Fibroblast of mammary gland (primary cell): Measurements from ENCODE around the gene PTH.

Source experiments
- DNase-seq: peaks from one replicate; pipeline ENCODE4 v3.0.0-alpha.2; 2010; ENCODE audit warnings: low read depth
- H3K4me3 ChIP-seq: 2 replicates; pipeline ENCODE4 v1.5.1; 2011; ENCODE audit warnings: low read depth, mild to moderate bottlenecking, low read length, moderate library complexity; ENCODE audit not compliant: control insufficient read depth
- TF ChIP-seq, protein P1 (sequence below): conservative IDR thresholded peaks from 2 replicates; pipeline ENCODE4 v1.5.1; 2011; ENCODE audit warnings: low read depth, low read length, inconsistent platforms; ENCODE audit not compliant: control insufficient read depth, insufficient read depth

The PTH gene

GRCh38 chr11:13461291-13461690, 34.5 kb downstream of the PTH start:
- no peak overlapping the region for H3K4me3 ChIP-seq

DNA sequence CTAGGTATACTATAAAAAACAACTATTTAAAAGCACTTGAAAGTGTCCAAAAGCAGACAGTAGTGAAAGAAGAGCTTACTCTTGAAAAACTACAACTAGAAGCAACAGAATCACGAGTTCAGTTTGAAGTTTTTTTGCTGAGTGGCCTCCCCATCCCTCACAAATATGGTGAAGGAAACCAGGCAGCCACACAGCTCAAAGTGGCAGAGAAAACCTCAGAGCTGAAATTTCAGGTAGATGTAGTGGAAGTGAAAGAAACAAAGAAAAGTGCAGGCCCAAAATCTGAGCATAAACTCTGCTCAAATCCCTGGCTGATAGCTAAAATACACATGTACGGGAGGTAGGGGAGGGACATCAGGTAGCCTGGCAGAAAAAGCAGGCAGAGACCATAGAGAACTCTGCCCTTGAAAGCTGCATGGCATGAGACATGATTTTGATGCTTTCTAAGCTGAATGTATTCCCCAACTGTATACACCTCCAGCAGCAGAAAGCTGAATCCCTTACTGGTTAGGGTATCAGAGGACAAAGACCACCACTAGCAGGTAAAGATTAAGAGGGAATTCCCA, 44.9 kb downstream of the PTH start:
- no peak for DNase-seq
- no peak overlapping the region for H3K4me3 ChIP-seq
- TF ChIP-seq, protein P1, sequence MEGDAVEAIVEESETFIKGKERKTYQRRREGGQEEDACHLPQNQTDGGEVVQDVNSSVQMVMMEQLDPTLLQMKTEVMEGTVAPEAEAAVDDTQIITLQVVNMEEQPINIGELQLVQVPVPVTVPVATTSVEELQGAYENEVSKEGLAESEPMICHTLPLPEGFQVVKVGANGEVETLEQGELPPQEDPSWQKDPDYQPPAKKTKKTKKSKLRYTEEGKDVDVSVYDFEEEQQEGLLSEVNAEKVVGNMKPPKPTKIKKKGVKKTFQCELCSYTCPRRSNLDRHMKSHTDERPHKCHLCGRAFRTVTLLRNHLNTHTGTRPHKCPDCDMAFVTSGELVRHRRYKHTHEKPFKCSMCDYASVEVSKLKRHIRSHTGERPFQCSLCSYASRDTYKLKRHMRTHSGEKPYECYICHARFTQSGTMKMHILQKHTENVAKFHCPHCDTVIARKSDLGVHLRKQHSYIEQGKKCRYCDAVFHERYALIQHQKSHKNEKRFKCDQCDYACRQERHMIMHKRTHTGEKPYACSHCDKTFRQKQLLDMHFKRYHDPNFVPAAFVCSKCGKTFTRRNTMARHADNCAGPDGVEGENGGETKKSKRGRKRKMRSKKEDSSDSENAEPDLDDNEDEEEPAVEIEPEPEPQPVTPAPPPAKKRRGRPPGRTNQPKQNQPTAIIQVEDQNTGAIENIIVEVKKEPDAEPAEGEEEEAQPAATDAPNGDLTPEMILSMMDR = no peak

More at GRCh38 chr11:13461291-13461690, 34.5 kb downstream of the PTH start:
- TF ChIP-seq, protein P1 = no peak
- DNase-seq = no peak

GRCh38 chr11:13449522-13449921, 46.3 kb downstream of the PTH start:
- H3K4me3 ChIP-seq = no peak overlapping the region
- DNase-seq = no peak
- TF ChIP-seq, protein P1 = no peak

DNA sequence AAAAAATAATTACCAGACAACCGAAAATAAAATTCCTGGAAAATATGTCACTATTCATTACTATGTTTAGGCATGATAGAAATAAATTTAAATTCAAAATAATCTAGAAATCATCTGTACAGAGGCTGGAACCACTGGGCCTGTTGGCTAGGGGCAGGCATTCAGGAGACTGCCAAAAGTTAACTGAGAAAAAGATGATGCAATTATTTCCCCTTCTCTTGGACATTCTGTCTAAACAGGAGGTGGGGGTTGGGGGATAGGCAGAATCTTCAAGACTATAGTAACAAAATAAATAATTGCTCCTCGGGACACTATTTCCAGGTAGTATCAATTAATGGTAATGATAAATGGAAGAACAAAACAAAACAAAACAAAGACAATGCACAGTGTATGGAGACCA, 46.9 kb downstream of the PTH start:
- TF ChIP-seq, protein P1 = no peak
- DNase-seq = peak; percentile 48
- no peak overlapping the region for H3K4me3 ChIP-seq

DNA sequence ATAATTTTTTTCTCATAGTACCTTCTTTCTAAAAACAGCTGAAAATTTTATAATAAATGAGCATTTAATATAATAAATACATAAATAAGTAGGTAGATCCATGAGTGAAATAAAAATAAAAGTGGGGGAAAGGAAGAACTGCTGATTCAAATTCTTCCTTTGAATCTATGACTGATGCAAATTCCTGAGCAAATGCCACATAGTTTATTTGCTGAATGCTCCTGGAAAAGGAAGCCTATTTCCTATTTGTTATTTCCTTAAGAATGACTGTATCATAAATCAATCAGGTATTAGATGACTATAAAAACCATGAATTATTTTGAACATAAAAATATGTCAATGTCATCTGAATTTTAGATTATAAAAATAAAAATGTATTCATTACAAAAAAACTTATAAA, 49.4 kb downstream of the PTH start:
- TF ChIP-seq, protein P1 = no peak
- DNase-seq = peak; percentile 41
- no peak overlapping the region for H3K4me3 ChIP-seq

DNA sequence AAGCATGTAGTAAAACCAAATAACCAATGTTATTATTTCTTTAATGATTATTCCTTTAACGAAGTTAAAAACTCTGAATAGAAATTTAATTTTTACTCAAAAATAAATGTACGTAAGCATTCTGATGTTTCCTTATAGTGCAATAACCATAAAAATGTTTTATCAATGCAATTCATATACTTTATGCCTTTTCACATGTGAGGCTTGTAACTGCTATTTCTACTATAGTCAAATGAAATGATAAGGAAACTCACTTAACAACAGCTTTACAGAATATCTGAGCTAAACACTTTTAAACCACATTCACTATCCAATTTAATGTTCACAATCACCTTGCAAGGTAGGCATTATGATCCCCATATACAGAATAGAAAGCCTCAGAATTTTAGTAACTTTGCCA, 50.2 kb downstream of the PTH start:
- DNase-seq = no peak
- TF ChIP-seq, protein P1 = no peak
- H3K4me3 ChIP-seq = no peak overlapping the region
